ENCODE measurements around the gene NEIL3. TPM values are rescaled to one million over a fixed set of nuclear protein-coding genes. Genes with fewer than 3 reads are reported as not detected.

NEIL3 gene
- total RNA-seq, 2 experiments from 2014 or later: 18.1 to 18.6 TPM

Other genes with a start within 250 kb of the NEIL3 start
- 10 to 100 TPM; 20.8 to 27.7 TPM for gene AGA, start 132.6 kb downstream of the NEIL3 start, total RNA-seq

Data from activated CD4-positive, alpha-beta T cell treated with anti-CD3 and anti-CD28 coated beads for 36 hours (primary cell).